GM23248 (cell line): Measurements from ENCODE around the gene SEMA4D.

Experiments used
- EZH2 ChIP-seq: fragments of 200-600 bp; sonication (generic); IDR thresholded peaks from 2 replicates; pipeline ENCODE4 v1.6.1; 2018; ENCODE audit warnings: antibody characterized with exemption, mild to moderate bottlenecking; ENCODE audit not compliant: insufficient read depth, poor library complexity, severe bottlenecking
- EZH2phosphoT487 ChIP-seq: fragments of 200-600 bp; sonication (generic); IDR thresholded peaks from 2 replicates; pipeline ENCODE4 v1.6.1; 2018; ENCODE audit warnings: antibody characterized with exemption, moderate library complexity, mild to moderate bottlenecking, low read depth; ENCODE audit not compliant: insufficient read depth

- no peak for TF ChIP-seq EZH2
- no peak for TF ChIP-seq EZH2phosphoT487
Observed at GRCh38 chr9:89435071-89435823, 62.7 kb downstream of the SEMA4D start.
